ENCODE data around the gene EXOC4. TPM values are rescaled to one million over a fixed set of nuclear protein-coding genes. Genes with fewer than 3 reads are reported as not detected.
"Not testable (repeated sequence)": the region's sequence is repeated elsewhere in the genome, so short reads cannot be mapped to it uniquely, and the experiment has no call there.

Gene EXOC4
- total and polyA plus RNA-seq, 2 donors from 2014 or later: 22.8 to 78.7 TPM

- TF ChIP-seq CTCF (IDR thresholded peaks at IDR 0.05; ENCODE audit: borderline replicate concordance, extremely low read depth, insufficient read depth): no peak
- intact Hi-C loops (cut with DNase I): no loop called here
- no peak for FAIRE-seq
Measured at GRCh38 chr7:133993547-133993946, 740.7 kb downstream of the EXOC4 start.

GRCh38 chr7:133994100-133994499 lies 741.2 kb downstream of the EXOC4 start:
- H3K36me3 ChIP-seq (ENCODE audit: control insufficient read depth in 2 of 3, insufficient read depth in 3 of 3, low read length in 3 of 3); H3K9ac ChIP-seq (ENCODE audit: low read length in 3 of 3); FAIRE-seq; H3K4me1 ChIP-seq (ENCODE audit: control insufficient read depth in 2 of 3, insufficient read depth in 2 of 3, low read depth in 1 of 3, low read length in 3 of 3); H3K27me3 ChIP-seq (ENCODE audit: control insufficient read depth, insufficient read depth, low read length); H3K9me3 ChIP-seq (ENCODE audit: control insufficient read depth in 2 of 3, insufficient read depth in 1 of 3, low read length in 3 of 3); H3K4me3 ChIP-seq (ENCODE audit: low read length in 3 of 3); H3K27ac ChIP-seq (ENCODE audit: low read depth in 2 of 2, low read length in 2 of 2); DNase-seq; intact Hi-C loops (cut with DNase I): not testable (repeated sequence)

More at GRCh38 chr7:133993547-133993946, 740.7 kb downstream of the EXOC4 start:
- Histone ChIP-seq H3K9me3 (ENCODE audit: control insufficient read depth in 2 of 3, insufficient read depth in 1 of 3, low read length in 3 of 3) (no peaks in the 10 kb centered on the region), H3K4me1 (ENCODE audit: control insufficient read depth in 2 of 3, insufficient read depth in 2 of 3, low read depth in 1 of 3, low read length in 3 of 3) (no peaks in the 10 kb centered on the region), H3K36me3 (ENCODE audit: control insufficient read depth in 2 of 3, insufficient read depth in 3 of 3, low read length in 3 of 3) (peaks cover 0 to 2% (median 0%) of the 10 kb centered on the region in 3 donors), H3K27ac (ENCODE audit: low read depth in 2 of 2, low read length in 2 of 2) (no peak overlapping the region), H3K4me3 (ENCODE audit: low read length in 3 of 3) (no peak overlapping the region), H3K9ac (ENCODE audit: low read length in 3 of 3) (no peak overlapping the region), H3K27me3 (ENCODE audit: control insufficient read depth, insufficient read depth, low read length) (no peaks in the 10 kb centered on the region)
- no peak for DNase-seq

GRCh38 chr7:133997463-133997862 lies 744.6 kb downstream of the EXOC4 start:
- H3K4me1 ChIP-seq (ENCODE audit: control insufficient read depth in 2 of 3, insufficient read depth in 2 of 3, low read depth in 1 of 3, low read length in 3 of 3): no peaks in the 10 kb centered on the region
- H3K9ac ChIP-seq (ENCODE audit: low read length in 3 of 3): no peak overlapping the region
- DNase-seq (no peak), FAIRE-seq (no peak)
- peaks cover 0 to 2% (median 0%) of the 10 kb centered on the region in 3 donors for H3K36me3 ChIP-seq (ENCODE audit: control insufficient read depth in 2 of 3, insufficient read depth in 3 of 3, low read length in 3 of 3)
- H3K27me3 ChIP-seq (ENCODE audit: control insufficient read depth, insufficient read depth, low read length): no peaks in the 10 kb centered on the region
- no peak overlapping the region for H3K27ac ChIP-seq (ENCODE audit: low read depth in 2 of 2, low read length in 2 of 2)
- intact Hi-C loops (cut with DNase I): no loop called here
- TF ChIP-seq CTCF (IDR thresholded peaks at IDR 0.05; ENCODE audit: borderline replicate concordance, extremely low read depth, insufficient read depth): no peak
- no peaks in the 10 kb centered on the region for H3K9me3 ChIP-seq (ENCODE audit: control insufficient read depth in 2 of 3, insufficient read depth in 1 of 3, low read length in 3 of 3)
- H3K4me3 ChIP-seq (ENCODE audit: low read length in 3 of 3): no peak overlapping the region

- DNase-seq (no peak), FAIRE-seq (no peak)
- H3K4me1 ChIP-seq (ENCODE audit: control insufficient read depth in 2 of 3, insufficient read depth in 2 of 3, low read depth in 1 of 3, low read length in 3 of 3): no peaks in the 10 kb centered on the region
- no peak overlapping the region for H3K27ac ChIP-seq (ENCODE audit: low read depth in 2 of 2, low read length in 2 of 2)
- intact Hi-C loops (cut with DNase I): no loop called here
- no peak for TF ChIP-seq CTCF (IDR thresholded peaks at IDR 0.05; ENCODE audit: borderline replicate concordance, extremely low read depth, insufficient read depth)
- no peak overlapping the region for H3K4me3 ChIP-seq (ENCODE audit: low read length in 3 of 3)
- no peaks in the 10 kb centered on the region for H3K36me3 ChIP-seq (ENCODE audit: control insufficient read depth in 2 of 3, insufficient read depth in 3 of 3, low read length in 3 of 3)
- H3K27me3 ChIP-seq (ENCODE audit: control insufficient read depth, insufficient read depth, low read length): no peaks in the 10 kb centered on the region
- no peaks in the 10 kb centered on the region for H3K9me3 ChIP-seq (ENCODE audit: control insufficient read depth in 2 of 3, insufficient read depth in 1 of 3, low read length in 3 of 3)
- no peak overlapping the region for H3K9ac ChIP-seq (ENCODE audit: low read length in 3 of 3)
Measured at GRCh38 chr7:133999178-133999577, 746.3 kb downstream of the EXOC4 start.

All from kidney (tissue), 14 donors.